ENCODE data around the gene PDF.

Gene PDF

GRCh38 chr16:69351309-69352027, 21.1 kb upstream of the PDF start, which contains the start of gene TMED6:
Gene TMED6 (minus strand): TSS chr16:69351786. CDS start chr16:69351753, 33 bp downstream.
- in situ Hi-C loops (cut with MboI; ENCODE audit: low pct_unique_long_range_greater_than_20kb, low sequenced_read_pairs, unreplicated experiment), result no loop called here
- no peak for TF ChIP-seq CTCF (IDR thresholded peaks at IDR 0.05; ENCODE audit: extremely low read depth, insufficient read depth, missing control alignments)
- no peak for DNase-seq (ENCODE audit: low spot score)

- DNase-seq (ENCODE audit: low spot score), result no peak
- no peak for TF ChIP-seq CTCF (IDR thresholded peaks at IDR 0.05; ENCODE audit: extremely low read depth, insufficient read depth, missing control alignments)
- in situ Hi-C loops (cut with MboI; ENCODE audit: low pct_unique_long_range_greater_than_20kb, low sequenced_read_pairs, unreplicated experiment), result no loop called here
These were observed 20.2 kb upstream of the PDF start for GRCh38 chr16:69350536-69351133.

- in situ Hi-C loops (cut with MboI; ENCODE audit: low pct_unique_long_range_greater_than_20kb, low sequenced_read_pairs, unreplicated experiment), result no loop called here
- no peak for DNase-seq (ENCODE audit: low spot score)
- no peak for TF ChIP-seq CTCF (IDR thresholded peaks at IDR 0.05; ENCODE audit: extremely low read depth, insufficient read depth, missing control alignments)
These were observed 19.1 kb upstream of the PDF start for GRCh38 chr16:69349536-69349935.

- in situ Hi-C loops (cut with MboI; ENCODE audit: low pct_unique_long_range_greater_than_20kb, low sequenced_read_pairs, unreplicated experiment), result no loop called here
- no peak for DNase-seq (ENCODE audit: low spot score)
- TF ChIP-seq CTCF (IDR thresholded peaks at IDR 0.05; ENCODE audit: extremely low read depth, insufficient read depth, missing control alignments), result no peak
These were observed 17.8 kb upstream of the PDF start for GRCh38 chr16:69348222-69348621.

GRCh38 chr16:69346683-69347082, 16.3 kb upstream of the PDF start:
- no peak for TF ChIP-seq CTCF (IDR thresholded peaks at IDR 0.05; ENCODE audit: extremely low read depth, insufficient read depth, missing control alignments)
- DNase-seq (ENCODE audit: low spot score), result no peak
- in situ Hi-C loops (cut with MboI; ENCODE audit: low pct_unique_long_range_greater_than_20kb, low sequenced_read_pairs, unreplicated experiment), result no loop called here

GRCh38 chr16:69345923-69346322, 15.5 kb upstream of the PDF start:
- no peak for TF ChIP-seq CTCF (IDR thresholded peaks at IDR 0.05; ENCODE audit: extremely low read depth, insufficient read depth, missing control alignments)
- in situ Hi-C loops (cut with MboI; ENCODE audit: low pct_unique_long_range_greater_than_20kb, low sequenced_read_pairs, unreplicated experiment), result no loop called here
- DNase-seq (ENCODE audit: low spot score), result no peak
